Occipital lobe (tissue), 2 donors: ENCODE results near the gene MRPL22. TPM values are rescaled to one million over a fixed set of nuclear protein-coding genes. Genes with fewer than 3 reads are reported as not detected.
"Not testable (repeated sequence)": the region's sequence is repeated elsewhere in the genome, so short reads cannot be mapped to it uniquely, and the experiment has no call there.

ENCODE experiments used
- DNase-seq: peaks from one replicate; lab custom pipeline; 2025; lab: John Stamatoyannopoulos, UW
- total RNA-seq: library from RNA; depleted of rRNA; stranded (reverse); fragments of >200 nt; gene quantifications from one replicate; pipeline ENCODE4 v1.2.3, GENCODE V29; 2014

Gene MRPL22
- total RNA-seq, 1 donor from 2014 or later: 42.1 TPM

DNA sequence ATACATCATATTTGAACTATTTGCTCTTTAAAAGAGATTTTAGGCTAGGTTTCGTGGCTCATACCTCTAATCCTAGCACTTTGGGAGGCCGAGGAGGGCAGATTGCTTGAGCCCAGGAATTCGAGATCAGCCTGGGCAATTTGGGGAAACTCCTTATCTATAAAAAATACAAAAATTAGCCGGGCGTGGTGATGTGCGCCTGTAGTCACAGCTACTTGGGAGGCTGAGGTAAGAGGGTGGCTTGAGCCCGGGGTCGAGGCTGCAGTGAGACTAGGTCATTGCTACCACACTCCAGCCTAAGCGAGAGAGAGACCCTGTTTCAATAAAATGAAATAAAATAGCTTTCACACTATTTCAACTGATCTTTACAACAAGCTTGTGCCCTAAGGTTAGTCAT, 500 bp upstream of the MRPL22 start:
- DNase-seq: no peak

DNA sequence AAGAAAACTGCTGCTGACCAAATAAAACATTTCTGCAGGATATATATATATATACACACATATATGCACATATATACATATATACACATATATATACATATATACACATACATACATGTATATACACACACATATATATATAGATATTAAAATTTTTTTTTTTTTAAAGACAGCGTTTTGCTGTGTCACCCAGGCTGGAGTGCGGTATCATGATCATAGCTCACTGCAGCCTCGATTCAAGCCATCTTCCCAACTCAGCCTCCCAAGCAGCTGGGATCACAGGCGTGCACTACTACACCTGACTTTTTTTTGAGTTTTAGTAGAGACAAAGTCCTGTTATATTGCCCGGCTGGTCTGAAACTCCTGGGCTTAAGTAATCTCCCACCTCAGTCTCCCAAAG, 2.7 kb downstream of the MRPL22 start:
- no peak for DNase-seq

DNA sequence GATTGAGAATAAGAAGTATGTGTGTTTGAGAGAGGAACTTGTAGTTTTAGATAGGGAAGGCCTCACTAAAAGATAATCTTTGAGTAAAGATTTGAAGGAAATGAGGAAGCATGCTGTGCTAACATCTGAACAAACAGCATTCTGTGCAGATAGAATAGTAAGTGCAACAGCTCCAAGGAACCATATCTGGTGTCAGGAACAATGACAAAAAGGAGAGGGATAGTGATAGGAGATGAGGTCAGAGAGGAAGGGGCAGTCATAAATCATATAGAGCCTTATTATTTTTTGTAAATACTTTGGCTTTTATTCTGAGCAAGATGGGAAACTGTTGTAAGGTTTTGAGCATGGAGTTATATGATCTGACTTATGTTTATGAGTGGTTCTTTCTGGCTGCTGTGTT, 3.8 kb downstream of the MRPL22 start:
- no peak for DNase-seq

DNA sequence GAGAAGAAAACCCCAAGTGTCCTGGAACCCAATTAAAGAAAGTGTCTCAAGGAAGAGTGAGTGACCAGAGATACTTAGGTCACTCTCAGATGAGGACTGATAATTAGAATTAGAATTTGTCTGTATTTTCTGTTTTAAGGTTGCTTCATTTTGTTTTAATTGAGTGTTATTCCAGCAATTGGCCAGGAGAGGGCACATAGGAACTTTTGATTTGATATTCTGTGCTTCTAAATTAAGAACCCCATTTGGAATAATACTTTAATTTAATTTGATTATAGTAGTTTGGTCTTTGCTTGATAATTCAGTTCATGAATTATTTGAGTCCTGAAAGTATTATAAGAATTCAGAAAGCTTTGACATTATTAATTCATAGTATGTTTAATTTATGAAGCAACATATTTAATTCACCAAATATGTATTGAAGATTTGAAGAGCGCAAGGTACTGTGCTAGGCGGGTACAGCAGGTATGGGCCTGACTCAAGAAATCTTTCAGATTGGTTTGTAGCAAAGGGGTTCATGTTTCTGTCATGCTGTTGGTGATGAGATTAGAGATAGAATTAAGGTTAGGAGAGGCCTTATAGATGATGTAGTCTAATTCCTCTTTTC, 4.9 kb downstream of the MRPL22 start:
- no peak for DNase-seq

DNA sequence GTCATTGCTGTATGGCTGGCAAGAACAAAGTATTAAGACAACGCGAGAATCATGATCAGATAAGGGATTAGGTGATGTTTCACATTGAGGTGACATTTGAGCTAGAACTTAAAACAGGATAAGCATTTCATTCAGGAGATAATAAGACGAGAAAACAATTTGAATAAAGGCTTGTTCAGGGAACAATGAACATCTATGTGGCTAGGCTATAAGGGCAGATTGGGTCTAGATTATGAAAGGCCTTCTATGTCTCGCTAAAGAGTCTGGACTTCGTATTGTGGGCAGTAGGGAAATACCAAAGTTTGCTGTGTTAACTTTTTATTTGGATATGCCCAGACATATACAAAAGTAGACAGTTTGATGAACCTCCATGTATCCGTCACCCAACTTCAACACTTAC, 6.9 kb downstream of the MRPL22 start:
- DNase-seq: no peak

DNA sequence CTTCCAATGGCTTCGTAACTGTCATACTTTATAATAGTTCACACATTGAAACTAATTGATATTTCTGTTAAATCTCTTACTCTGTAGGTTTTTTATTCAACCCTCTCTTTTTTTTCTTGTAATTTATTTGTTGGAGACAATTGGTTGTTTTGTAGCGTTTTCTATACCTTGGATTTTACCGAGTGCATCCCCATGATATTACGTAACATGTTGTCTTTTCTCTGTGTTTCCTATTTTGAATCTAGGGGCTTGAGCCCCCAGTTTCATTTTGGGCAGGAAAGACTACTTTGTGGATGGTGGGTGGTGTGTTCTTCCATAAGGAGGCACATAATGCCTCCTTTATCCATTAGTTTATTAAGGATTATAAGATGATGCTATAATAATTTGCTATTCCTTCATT, 7.4 kb downstream of the MRPL22 start:
- no peak for DNase-seq

DNA sequence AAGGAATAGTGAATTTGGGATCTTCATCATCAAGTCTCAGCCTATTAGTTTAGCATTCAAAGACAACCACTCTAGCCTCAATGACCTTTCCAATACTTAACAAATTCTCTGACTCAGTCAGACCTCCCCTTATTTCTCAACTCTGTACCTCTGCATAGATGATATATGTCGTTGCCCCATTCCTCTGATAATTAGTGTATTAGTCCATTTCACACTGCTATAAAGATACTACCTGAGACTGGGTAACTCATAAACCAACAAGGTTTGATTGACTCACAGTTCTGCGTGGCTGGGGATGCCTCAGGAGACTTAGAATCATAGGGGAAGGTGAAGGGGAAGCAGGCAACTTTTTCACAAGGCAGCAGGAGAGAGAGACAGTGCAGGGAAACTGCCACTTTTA, 8.9 kb downstream of the MRPL22 start:
- no peak for DNase-seq

DNA sequence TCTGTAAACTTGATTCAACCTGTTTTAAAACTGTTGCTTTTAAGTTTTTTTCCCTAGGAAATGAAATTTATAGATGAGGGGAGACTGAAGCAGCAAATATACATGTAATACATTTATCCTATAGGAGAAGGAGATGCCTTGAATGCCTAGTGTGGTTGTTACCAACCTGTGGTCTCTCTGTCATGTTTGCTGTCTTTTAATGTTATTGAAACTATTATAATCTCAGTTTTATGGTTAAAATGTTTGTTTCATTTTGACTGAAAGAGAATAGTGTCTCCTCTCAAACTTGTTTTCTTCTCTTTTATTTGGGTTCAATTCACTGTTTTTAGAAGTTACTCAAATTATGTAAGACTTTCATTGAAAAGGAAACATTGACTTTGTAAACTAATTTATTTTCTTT, 15.8 kb downstream of the MRPL22 start:
- no peak for DNase-seq

DNA sequence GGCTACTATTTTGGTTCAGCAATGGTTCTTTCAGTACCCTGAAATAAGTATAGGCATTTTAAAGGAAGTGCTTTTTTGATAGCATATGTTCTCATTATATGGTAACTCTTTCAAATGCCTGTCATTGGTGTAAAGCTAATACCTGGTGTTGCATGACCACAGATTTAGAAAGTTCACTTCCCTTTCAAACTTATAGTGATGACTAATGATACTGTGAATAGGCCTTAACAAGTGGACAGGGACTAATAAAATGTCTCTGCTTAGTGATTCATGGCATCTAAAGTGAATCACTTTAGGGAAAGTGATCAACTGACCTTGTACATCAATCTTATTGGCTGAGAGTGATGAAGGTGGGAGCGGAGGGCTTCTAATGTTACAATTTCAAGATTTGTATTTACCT, 21.6 kb downstream of the MRPL22 start:
- DNase-seq: no peak

DNA sequence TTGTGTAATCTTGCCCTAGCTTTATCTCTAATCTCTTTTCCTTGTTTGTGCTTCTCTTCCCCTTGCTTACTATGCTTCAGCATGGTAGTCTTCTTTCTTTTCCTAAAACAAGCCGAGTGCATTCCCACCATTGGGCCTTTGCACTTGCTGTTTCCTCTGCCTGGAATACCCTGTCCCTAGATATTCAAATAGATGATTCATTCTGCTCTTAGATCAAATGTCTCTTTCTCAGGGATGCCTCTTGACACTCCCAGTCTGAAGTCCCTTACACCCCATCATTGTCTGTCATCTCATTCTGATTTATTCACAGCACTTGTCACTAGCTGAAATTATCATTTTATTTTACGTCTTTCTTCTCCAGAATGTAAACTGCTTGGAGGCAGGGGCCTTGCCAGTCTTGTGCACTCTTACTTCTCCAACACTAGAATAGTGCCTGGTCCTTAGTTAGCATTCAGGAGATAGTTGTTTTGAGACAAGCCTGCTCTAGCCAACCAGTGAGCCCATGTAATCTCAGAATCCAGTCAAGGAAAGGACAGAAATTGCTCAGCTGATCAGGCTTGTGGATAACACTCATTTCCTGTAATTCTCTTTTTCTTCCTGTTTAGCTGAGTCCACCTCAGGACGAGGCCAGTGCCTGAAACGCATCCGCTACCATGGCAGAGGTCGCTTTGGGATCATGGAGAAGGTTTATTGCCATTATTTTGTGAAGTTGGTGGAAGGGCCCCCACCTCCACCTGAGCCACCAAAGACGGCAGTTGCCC, 25.4 kb downstream of the MRPL22 start:
- DNase-seq: no peak

DNA sequence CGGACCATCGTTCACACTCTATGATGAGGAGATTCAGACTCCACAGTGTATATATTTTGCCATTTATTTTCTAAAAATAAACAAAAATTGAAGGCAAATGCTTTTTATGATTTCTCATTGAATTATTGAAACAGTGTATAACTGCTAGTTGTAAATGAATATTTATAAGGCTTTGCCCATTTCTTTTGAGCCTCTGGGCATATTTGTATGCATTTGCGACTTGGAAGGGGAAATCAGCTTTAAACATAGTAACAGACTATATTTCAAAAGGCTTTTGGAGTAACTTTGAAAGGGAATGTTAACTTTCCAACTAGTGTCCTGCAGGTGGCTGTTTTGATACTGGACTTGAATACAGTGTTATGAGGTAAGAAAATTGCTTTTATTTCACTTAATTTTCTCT, 26.0 kb downstream of the MRPL22 start:
- DNase-seq: no peak

DNA sequence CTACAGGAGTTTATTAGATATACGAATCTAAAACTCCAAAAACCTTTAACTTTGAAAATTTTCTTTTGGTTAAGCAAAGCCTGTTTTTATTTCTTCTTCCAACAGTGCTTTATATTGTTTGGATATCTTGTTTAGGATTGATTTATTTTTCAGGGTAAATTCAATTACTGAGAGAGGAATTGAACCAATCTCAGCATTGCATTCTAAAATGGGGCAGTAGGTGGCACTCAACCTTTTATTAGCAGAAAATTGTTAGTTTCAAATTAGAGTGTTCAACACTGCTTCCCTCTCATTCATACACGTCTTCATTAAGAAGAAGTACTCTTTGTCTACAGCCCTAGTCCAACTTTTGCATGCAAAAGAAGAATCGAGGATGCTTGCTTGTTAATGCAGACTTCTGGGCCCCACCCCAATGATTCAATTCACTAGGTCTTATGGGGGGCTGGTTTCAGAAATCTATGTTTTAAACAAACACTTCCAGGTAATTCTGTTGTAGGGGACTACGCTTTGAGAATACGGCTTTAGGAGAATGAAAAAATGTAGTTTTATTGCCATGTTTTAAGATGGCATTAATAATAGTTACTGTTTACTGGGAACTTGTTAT, 26.6 kb downstream of the MRPL22 start:
- DNase-seq: no peak

DNA sequence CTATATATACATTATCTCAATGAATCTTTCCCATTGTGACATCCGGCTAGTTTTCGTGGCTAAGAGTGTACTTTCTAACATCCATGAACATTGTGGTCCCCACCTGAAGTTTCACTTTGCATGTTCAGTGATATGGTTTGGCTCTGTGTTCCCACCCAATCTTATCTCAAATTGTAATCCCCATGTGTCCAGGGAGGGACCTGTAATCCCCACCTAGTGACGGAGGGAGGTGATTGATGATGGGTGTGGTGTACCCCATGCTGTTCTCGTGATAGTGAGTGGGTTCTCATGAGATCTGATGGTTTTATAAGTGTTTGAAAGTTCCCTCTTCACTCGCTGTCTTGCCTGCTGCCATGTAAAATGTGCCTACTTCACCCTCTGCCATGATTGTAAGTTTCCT, 28.1 kb downstream of the MRPL22 start:
- DNase-seq: no peak

DNA sequence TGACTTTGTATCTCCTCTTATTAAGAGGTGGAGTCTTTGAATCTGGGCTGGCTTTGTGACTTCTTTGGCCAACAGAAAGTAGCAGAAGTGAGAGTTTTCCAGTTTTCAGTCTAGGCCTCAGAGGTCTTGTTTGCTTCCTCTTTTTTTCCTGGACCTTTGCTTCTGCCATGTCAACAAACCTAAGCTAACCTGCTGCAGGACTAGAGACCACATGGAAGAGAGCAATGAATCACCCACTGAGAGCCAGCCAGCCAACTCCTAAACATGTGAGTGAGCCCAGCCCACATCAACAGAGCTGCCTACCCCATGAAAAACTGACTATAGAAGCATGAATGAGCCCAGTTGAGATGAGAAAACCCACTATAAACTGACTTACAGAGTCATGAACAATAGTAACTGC, 29.9 kb downstream of the MRPL22 start:
- DNase-seq: no peak

DNA sequence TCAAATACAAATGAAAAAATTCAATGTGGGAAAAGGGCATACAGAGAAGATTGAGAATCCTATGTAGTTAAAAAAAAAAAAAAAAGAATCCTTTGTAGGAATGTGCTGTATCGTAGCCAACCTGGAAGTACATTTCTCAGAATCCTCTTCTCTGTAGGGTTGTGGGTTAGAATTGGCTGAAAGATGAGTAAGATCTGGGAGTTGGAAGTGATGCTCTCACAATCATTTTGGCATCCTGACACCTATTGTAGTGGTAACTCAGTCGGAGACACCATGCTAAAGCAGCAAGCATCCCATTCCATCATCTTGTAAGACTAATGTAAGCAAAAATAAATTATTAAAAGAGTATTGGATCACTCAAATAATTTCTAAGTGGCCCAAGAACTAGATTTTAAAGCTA, 30.6 kb downstream of the MRPL22 start:
- DNase-seq: no peak

DNA sequence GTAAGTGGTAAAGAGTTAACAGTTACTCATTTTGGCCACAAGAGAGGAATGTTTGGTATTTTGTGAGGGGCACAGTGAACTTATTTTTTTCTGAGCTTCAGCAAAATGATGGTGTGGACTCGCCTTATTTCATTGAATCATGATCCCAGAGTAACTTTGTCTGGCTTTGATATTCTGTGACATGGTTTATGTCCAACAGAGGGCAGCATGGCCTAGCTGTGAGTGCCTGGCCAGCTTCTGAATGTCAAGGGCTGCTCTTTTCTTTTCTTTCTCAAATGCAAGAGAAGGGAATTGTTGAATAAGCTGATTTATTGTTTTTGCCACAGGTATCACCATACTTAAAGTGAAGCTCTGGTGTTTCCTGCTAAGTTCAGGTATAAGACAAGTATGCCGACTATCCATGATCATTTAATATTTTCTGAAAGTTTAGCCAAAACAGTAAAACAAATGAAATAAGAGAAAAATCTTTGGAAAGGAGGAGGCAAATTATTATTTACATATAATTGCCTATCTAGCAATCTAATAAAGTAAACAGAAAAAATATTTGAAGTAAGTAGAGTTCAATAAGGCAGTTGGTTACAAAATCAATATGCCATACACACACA, 31.7 kb downstream of the MRPL22 start:
- peak; percentile 15 for DNase-seq

DNA sequence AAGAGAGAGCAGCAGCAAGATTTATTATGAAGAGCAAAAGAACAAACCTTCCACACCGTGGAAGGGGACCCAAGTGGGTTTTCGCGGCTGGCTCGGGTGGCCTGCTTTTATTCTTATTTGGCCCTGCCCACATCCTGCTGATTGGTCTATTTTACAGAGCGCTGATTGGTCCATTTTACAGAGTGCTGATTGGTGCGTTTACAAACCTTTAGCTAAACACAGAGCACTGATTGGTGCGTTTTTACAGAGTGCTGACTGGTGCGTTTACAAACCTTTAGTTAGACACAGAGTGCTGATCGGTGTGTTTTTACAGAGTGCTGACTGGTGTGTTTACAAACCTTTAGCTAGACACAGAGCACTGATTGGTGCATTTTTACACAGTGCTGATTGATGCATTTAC, 35.2 kb downstream of the MRPL22 start:
- DNase-seq: not testable (repeated sequence)

DNA sequence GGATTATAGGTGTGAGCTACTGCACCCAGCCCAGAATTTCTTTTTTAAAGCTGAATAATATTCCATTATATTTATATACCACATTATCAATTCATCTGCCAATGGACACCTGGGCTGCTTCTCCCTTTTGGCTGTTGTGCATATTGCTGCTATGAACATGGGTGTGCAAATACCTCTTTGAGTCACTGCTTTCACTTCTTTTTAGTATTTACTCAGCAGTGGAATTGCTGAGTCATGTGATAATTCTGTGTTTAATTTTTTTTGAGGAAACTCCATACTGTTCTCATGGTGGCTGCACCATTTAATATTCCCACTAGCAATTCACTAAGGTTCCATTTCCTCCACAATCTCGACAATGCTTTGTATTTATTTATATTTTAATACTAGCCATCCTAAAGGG, 36.5 kb downstream of the MRPL22 start:
- no peak for DNase-seq

DNA sequence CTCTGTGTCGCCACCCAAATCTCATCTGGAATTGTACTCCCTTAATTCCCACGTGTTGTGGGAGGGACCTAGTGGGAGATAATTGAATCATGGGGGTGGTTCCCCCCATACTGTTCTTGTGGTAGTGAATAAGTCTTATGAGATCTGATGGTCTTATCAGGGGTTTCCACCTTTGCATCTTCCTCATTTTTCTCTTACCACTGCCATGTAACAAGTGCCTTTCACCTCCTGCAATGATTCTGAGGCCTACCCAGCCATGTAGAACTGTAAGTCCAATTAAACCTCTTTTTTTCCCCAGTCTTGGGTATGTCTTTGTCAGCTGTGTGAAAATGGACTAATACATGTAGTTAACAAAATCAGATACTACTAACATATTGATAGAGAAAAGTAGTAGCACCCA, 37.4 kb downstream of the MRPL22 start:
- DNase-seq: not testable (repeated sequence)

DNA sequence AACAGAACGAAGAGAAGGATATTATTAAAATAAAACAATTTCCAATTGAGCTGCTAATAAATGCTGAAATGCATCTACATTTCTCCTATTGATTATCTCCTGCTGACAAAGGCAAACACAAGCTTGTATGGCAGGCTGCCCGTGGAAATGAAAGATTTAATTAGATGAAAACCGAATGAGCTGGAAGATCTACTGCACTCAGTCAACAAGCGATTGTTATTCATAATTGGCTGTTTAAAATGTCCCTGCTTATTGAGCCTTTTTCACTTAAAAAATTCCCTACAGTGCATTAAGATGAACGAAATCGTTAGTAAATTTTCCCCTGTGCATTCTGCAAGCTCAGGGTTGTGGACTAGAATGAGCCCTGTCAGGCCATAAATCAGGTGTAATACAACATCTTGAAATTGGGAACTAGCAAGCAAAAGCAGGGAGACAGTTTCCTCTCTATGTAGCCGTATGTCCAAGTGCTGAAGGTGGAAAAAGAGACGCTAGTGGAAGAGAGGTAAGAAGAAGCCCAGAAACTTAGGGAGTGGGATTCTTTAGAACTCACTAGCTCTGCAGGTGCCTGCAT, 44.2 kb downstream of the MRPL22 start:
- no peak for DNase-seq

DNA sequence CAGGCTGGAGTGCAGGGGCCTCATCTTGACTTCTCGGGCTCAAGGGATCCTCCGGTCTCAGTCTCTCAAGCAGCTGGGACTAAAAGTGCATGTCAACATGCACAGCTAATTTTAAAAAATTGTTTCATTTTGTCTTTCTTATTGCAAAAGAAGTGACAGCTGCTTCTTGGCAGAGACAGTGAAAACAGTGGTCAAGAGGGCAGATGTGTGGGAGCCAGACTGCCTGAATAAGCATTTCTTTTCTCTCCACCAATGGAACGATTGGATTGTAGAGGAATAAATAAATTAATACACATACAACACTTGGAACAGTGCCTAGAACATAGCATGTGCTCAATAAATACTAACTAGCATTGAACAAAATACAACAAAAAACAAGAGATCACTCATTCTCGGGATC, 45.3 kb downstream of the MRPL22 start:
- DNase-seq: no peak

DNA sequence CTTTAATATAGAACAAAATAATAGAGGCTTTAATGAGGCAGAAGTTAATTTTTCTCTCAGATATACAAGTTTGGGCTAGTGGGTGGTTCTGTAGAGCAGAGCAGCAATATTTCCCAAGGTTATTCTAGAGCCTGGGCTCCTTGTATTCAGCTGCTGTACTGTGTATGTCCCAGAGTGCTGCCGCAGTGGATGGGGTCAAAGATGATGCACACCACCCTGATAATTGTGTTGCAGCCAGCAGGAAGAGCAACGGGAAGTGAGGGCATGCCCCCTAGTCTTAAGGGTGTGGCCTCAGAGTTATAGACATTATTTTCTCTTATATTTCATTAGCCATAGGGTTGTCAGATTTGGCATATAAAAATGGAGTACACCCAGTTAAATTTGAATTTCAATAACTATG, 48.8 kb downstream of the MRPL22 start:
- no peak for DNase-seq
